GM12878 (cell line): ENCODE results near the gene GNAL.

ENCODE experiments used
- CTCF ChIP-seq, 3 experiments: IDR thresholded peaks in 2 of 3; conservative IDR thresholded peaks in 1 of 3; 2 replicates each; pipeline ENCODE4 v1.5.1; 2011; ENCODE audit warnings: low read depth in 3 of 3, low read length in 3 of 3, mild to moderate bottlenecking in 3 of 3, control low read depth in 2 of 3, moderate library complexity in 2 of 3, inconsistent platforms in 1 of 3, mixed read lengths in 1 of 3; ENCODE audit not compliant: control insufficient read depth in 2 of 3, insufficient read depth in 1 of 3; ENCODE audit errors: extremely low read depth in 1 of 3
- KDM1A ChIP-seq: fragments of 200-600 bp; sonication (generic); IDR thresholded peaks from 2 replicates; pipeline ENCODE4 v1.6.1; 2016; ENCODE audit warnings: borderline replicate concordance
- NBN ChIP-seq: fragments of 450-650 bp; IDR thresholded peaks from 2 replicates; pipeline ENCODE4 v1.6.1; 2016

GRCh38 chr18:11651899-11652298 lies 37.2 kb upstream of the GNAL start:
- no peak for TF ChIP-seq CTCF (IDR thresholded peaks at IDR 0.05 in 2 of 3, conservative IDR thresholded peaks at IDR 0.05 in 1 of 3; ENCODE audit: control insufficient read depth in 2 of 3, extremely low read depth in 1 of 3, insufficient read depth in 1 of 3, low read depth in 3 of 3, low read length in 3 of 3)
- TF ChIP-seq KDM1A, result no peak
- no peak for TF ChIP-seq NBN
